ENCODE data around the gene LCN15. TPM values are rescaled to one million over a fixed set of nuclear protein-coding genes. Genes with fewer than 3 reads are reported as not detected.
A peak's percentile ranks its signal among the peaks of the same experiment; 100 is the strongest.

LCN15 gene
- total RNA-seq, 4 donors from 2014 or later: 1.5 to 9.3 TPM; not detected in 2

DNA sequence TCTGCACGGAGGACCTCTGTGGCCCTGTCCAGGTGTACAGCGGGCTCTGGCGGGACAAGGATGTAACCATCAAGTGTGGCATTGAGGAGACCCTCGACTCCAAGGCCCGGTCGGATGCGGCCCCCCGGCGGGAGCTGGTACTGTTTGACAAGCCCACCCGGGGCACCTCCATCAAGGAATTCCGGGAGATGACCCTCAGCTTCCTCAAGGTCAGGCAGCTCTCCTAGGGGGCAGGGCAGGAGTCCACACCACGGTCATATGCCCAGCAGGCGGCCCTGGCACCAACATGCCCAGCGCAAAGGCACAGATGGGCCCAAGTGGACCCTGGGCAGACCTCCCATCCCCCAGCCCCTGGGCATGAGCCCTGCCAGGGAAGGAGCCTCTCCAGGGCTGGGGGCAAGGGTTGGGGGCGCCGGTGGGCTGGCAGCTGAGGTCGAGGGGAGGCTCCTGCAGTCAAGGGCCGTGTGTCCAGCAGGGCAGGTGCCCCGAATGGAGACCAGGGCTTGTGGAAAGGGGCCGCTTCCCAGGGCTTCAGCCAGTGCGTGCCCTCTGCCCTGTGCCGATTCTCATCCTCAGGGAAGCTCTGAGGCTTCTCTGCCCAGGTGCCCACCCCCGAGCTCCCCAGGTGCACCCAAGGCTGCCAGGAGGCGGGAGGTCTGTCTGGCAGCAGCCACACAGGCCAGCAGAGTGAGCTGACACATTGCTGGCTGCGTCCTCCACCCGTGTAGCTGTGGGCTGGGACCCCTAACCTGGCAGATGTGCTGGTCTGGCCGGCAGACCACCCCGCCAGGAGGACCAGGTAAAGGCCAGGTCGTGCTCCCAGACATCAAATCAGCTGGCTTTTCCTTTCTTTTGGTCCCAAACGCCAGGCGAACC, 42.0 kb downstream of the LCN15 start:
- no peak for DNase-seq
- Histone ChIP-seq H3K27ac (no peak overlapping the region), H3K36me3 (peaks cover 0 to 52% (median 0%) of the 10 kb centered on the region in 3 donors), H3K9me3 (no peaks in the 10 kb centered on the region), H3K4me3 (no peak overlapping the region), H3K27me3 (no peaks in the 10 kb centered on the region), H3K4me1 (peaks cover 3 to 51% (median 24%) of the 10 kb centered on the region in 4 donors)
- TF ChIP-seq, protein P1, sequence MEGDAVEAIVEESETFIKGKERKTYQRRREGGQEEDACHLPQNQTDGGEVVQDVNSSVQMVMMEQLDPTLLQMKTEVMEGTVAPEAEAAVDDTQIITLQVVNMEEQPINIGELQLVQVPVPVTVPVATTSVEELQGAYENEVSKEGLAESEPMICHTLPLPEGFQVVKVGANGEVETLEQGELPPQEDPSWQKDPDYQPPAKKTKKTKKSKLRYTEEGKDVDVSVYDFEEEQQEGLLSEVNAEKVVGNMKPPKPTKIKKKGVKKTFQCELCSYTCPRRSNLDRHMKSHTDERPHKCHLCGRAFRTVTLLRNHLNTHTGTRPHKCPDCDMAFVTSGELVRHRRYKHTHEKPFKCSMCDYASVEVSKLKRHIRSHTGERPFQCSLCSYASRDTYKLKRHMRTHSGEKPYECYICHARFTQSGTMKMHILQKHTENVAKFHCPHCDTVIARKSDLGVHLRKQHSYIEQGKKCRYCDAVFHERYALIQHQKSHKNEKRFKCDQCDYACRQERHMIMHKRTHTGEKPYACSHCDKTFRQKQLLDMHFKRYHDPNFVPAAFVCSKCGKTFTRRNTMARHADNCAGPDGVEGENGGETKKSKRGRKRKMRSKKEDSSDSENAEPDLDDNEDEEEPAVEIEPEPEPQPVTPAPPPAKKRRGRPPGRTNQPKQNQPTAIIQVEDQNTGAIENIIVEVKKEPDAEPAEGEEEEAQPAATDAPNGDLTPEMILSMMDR (IDR thresholded peaks at IDR 0.05): no peak
- no peak for TF ChIP-seq POLR2A (IDR thresholded peaks at IDR 0.05)

DNA sequence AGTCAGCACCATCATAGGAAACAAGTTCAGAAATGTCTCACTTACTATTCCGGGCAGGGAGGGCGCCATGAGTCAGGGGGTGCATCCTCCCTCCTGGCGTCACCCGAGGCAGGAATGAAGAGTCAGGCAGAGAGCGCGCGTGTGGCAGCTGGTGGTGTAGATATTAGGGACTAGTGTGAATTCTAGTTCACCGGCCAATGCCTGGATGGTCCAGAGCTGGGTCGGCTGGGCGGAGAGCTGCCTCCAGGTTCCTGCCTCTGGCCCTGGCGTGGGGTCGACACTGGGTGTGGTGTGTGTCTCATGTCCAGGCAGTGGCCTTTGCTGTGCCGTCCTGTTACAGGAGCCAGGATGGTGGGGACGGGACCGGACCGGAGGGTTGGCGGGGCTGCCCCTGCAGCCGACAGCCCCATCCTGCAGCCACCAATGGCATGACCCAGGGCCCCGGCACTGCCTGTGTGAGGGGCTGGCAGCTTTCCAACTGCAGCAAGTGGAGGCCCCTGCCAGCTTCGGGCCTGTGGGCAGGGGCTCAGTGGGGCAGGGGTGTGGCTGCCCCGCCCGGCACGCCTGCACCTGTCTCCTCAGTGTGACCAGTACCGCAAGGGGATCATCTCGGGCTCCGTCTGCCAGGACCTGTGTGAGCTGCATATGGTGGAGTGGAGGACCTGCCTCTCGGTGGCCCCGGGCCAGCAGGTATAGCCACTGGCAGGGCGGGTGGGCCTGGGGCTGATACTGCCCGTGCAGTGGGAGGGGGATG, 42.8 kb downstream of the LCN15 start:
- no peak overlapping the region for H3K4me3 ChIP-seq
- no peak for TF ChIP-seq POLR2A (IDR thresholded peaks at IDR 0.05)
- TF ChIP-seq, protein P1 (IDR thresholded peaks at IDR 0.05): no peak
- H3K36me3 ChIP-seq: peaks cover 0 to 52% (median 0%) of the 10 kb centered on the region in 3 donors
- H3K4me1 ChIP-seq: peaks cover 3 to 44% (median 20%) of the 10 kb centered on the region in 4 donors
- no peaks in the 10 kb centered on the region for H3K27me3 ChIP-seq
- DNase-seq: peak in 1 of 3 donors; percentile 48
- no peaks in the 10 kb centered on the region for H3K9me3 ChIP-seq
- no peak overlapping the region for H3K27ac ChIP-seq

DNA sequence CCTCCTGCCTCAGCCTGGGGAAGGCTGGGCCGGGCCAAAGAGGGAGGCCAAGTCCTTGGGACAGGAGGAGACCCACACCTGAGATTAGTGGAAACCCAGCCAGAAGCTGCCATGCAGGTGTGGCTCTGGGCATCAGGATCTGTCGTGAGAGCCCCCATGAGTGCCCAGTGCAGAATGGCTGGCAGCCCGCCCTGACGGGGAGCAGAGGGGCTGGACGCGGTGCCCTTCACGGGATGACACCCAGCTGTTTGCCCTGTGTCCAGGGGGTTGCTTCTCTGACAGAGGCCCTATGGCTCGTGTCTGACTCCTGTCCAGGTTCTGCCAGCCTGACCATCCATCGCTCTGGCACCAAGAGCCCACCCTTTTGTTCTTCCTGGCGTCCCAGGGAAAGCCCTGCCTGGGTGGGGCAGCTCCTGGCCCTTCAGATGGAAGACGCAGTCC, 43.4 kb downstream of the LCN15 start:
- TF ChIP-seq, protein P1 (IDR thresholded peaks at IDR 0.05): no peak
- TF ChIP-seq POLR2A (IDR thresholded peaks at IDR 0.05): no peak
- H3K27me3 ChIP-seq: no peaks in the 10 kb centered on the region
- H3K4me1 ChIP-seq: peaks cover 3 to 38% (median 15%) of the 10 kb centered on the region in 4 donors
- H3K36me3 ChIP-seq: peaks cover 0 to 48% (median 0%) of the 10 kb centered on the region in 3 donors
- H3K9me3 ChIP-seq: no peaks in the 10 kb centered on the region
- H3K27ac ChIP-seq: peak overlapping the region in 2 of 4 donors; percentile 6 to 16
- no peak for DNase-seq
- H3K4me3 ChIP-seq: no peak overlapping the region

DNA sequence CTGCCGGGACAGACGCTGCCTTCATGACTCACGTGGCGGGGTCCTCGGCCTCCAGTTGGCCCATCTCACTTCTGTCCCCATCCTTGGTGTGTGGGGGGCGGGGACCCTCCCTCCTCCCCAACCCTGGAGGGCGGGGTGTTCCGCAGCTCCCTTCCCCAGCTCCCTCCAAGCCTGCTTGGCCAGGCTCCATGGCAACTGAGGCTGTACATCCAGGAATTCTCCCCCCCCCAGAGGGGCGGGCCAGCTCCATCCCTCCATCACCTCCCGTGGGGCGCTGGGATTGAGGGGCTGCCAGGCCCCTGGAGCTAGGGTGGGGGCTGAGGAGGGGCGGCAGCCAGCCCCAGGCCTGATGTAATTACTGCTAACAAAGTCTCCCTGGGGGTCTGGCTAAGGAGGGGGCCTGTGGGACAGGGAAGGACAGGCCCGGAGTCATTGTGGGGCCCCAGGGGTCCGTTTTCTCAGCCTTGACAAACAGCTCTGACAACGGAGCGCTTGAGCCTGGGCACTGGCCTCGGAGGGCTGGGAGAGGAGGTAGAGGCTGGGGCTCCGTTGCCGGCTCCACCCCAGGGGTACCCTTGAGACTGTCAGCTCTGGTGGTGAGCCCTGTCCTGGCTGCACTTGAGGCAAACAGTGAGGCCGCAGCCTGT, 43.9 kb downstream of the LCN15 start:
- Histone ChIP-seq H3K27me3 (no peaks in the 10 kb centered on the region), H3K4me3 (no peak overlapping the region), H3K4me1 (peaks cover 3 to 33% (median 12%) of the 10 kb centered on the region in 4 donors), H3K9me3 (no peaks in the 10 kb centered on the region), H3K36me3 (peaks cover 0 to 43% (median 0%) of the 10 kb centered on the region in 3 donors), H3K27ac (peak overlapping the region in 2 of 4 donors; percentile 6 to 16)
- DNase-seq: peak in 1 of 3 donors; percentile 47
- TF ChIP-seq POLR2A (IDR thresholded peaks at IDR 0.05): no peak
- TF ChIP-seq, protein P1 (IDR thresholded peaks at IDR 0.05): no peak

DNA sequence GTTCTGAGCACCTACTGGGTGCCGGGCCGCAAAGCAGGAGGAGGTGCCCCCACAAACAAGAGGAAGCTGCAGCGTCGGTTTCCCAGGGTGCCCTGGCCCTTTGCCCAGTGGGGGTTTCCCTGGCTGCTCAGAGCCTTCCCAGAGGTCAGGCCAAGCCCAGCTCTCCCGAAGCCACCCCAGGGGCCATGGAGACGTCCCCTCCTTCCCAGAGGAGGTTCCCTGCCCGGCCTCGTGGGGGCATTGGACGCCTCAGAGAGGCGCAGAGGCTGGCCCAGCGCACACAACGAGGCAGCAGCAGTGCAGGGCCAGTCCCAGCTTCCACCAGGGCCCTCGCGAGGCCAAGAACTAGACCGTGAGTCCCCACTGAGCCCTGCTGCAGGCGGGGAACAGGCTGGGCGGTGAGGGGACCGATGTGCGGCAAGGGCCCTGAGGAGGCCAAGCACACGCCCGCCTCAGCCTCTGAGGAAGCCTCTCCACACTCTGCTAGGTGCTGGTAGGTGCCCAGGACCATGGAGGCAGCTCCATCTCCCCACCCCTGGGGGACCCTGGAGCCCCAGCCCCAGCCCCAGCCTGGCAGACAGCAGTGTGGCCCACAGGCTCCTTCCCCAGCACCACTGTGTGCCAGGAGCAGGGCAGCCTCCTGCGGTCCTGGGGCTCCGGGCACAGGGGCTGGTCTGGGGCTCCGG, 45.0 kb downstream of the LCN15 start:
- peak in 2 of 3 donors; percentile 58 to 76 for DNase-seq
- H3K27ac ChIP-seq: peak overlapping the region in 1 of 4 donors; percentile 58
- H3K4me3 ChIP-seq: peak overlapping the region in 1 of 4 donors; percentile 9
- peaks cover 0 to 32% (median 0%) of the 10 kb centered on the region in 3 donors for H3K36me3 ChIP-seq
- H3K27me3 ChIP-seq: no peaks in the 10 kb centered on the region
- H3K9me3 ChIP-seq: no peaks in the 10 kb centered on the region
- peaks cover 3 to 30% (median 12%) of the 10 kb centered on the region in 4 donors for H3K4me1 ChIP-seq
- no peak for TF ChIP-seq POLR2A (IDR thresholded peaks at IDR 0.05)
- TF ChIP-seq, protein P1 (IDR thresholded peaks at IDR 0.05): peak in 1 of 6 experiments; percentile 24

Data from Peyer's patch (tissue), 4 donors.